Progenitor cell of endocrine pancreas (in vitro differentiated cells): ENCODE measurements around the gene GLP2R. TPM values are rescaled to one million over a fixed set of nuclear protein-coding genes. Genes with fewer than 3 reads are reported as not detected.

Experiments
- DNase-seq: peaks from one replicate; pipeline ENCODE4 v3.0.0; 2021; ENCODE audit warnings: low spot score; ENCODE audit not compliant: unreplicated experiment
- H3K27ac Mint-ChIP-seq: 2 replicates; pipeline ENCODE4 v1.8.0; 2021; ENCODE audit warnings: mild to moderate bottlenecking, moderate library complexity, mixed read lengths
- H3K27me3 Mint-ChIP-seq: 2 replicates; pipeline ENCODE4 v1.8.0; 2021; ENCODE audit warnings: mixed read lengths
- H3K36me3 Mint-ChIP-seq: 2 replicates; pipeline ENCODE4 v1.8.0; 2022; ENCODE audit warnings: mixed read lengths; ENCODE audit not compliant: insufficient read depth
- H3K4me1 Mint-ChIP-seq: 2 replicates; pipeline ENCODE4 v1.8.0; 2021; ENCODE audit warnings: low read depth, mixed read lengths
- H3K4me3 Mint-ChIP-seq: 2 replicates; pipeline ENCODE4 v1.8.0; 2021; ENCODE audit warnings: low read depth, mild to moderate bottlenecking, moderate library complexity, mixed read lengths
- H3K9me3 Mint-ChIP-seq: 2 replicates; pipeline ENCODE4 v1.8.0; 2021; ENCODE audit warnings: low read depth, mixed read lengths
- total RNA-seq: library from RNA; stranded (reverse); gene quantifications from 2 replicates; pipeline ENCODE4 v1.2.1, GENCODE V29; 2021
- TF ChIP-seq, protein P1 (sequence below): fragments of 200-600 bp; sonication (generic); IDR thresholded peaks from one replicate; pipeline ENCODE4 v1.5.0; 2021; ENCODE audit warnings: antibody characterized with exemption, mild to moderate bottlenecking; ENCODE audit not compliant: unreplicated experiment

GLP2R gene
- total RNA-seq, 1 donor from 2014 or later: not detected

DNA sequence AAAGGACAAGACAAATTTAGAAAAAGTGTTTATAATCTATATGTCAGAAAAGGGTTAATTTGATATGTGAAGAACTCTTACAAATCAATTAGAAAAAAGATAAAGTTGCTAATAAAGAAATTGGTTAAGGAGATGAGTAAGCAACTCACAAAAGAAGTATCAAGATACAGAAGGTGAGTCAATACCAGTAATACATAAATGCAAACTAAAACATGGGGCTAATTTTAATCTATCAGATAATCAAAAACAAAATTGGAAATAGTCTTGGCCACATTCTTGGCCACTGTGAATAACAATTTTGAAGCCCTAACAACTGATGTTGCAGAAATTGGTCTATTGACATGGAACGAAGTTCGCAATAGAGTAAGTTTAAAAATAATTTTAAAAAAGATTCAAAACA is 41.2 kb upstream of the GLP2R start:
- peaks cover 21% of the 10 kb centered on the region for H3K27me3 Mint-ChIP-seq
- H3K36me3 Mint-ChIP-seq: no peaks in the 10 kb centered on the region
- TF ChIP-seq, protein P1, sequence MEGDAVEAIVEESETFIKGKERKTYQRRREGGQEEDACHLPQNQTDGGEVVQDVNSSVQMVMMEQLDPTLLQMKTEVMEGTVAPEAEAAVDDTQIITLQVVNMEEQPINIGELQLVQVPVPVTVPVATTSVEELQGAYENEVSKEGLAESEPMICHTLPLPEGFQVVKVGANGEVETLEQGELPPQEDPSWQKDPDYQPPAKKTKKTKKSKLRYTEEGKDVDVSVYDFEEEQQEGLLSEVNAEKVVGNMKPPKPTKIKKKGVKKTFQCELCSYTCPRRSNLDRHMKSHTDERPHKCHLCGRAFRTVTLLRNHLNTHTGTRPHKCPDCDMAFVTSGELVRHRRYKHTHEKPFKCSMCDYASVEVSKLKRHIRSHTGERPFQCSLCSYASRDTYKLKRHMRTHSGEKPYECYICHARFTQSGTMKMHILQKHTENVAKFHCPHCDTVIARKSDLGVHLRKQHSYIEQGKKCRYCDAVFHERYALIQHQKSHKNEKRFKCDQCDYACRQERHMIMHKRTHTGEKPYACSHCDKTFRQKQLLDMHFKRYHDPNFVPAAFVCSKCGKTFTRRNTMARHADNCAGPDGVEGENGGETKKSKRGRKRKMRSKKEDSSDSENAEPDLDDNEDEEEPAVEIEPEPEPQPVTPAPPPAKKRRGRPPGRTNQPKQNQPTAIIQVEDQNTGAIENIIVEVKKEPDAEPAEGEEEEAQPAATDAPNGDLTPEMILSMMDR: no peak
- H3K9me3 Mint-ChIP-seq: no peaks in the 10 kb centered on the region
- H3K4me3 Mint-ChIP-seq: no peak overlapping the region
- DNase-seq: no peak
- no peak overlapping the region for H3K27ac Mint-ChIP-seq
- no peaks in the 10 kb centered on the region for H3K4me1 Mint-ChIP-seq

DNA sequence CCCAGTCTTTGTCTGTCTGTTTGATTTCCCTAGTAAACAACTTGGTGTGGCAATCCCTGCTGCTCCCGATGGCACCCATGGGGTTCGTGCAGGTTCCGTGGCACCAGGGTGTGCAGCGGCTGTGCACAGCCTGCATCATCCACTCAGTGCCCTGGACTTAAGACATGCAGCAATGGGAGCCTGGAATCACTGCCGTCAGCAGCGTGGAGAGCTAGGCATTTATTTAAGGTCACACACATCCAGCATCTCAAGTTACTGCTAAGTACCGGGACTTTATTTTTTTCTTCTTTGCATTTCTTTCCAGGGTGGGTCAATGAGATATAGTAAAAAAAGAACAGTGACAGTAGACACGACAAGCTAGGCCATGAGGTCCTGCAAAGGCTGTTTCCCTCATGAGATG is 37.1 kb upstream of the GLP2R start:
- Mint-ChIP-seq H3K4me1 (no peaks in the 10 kb centered on the region), H3K36me3 (no peaks in the 10 kb centered on the region), H3K9me3 (no peaks in the 10 kb centered on the region)

DNA sequence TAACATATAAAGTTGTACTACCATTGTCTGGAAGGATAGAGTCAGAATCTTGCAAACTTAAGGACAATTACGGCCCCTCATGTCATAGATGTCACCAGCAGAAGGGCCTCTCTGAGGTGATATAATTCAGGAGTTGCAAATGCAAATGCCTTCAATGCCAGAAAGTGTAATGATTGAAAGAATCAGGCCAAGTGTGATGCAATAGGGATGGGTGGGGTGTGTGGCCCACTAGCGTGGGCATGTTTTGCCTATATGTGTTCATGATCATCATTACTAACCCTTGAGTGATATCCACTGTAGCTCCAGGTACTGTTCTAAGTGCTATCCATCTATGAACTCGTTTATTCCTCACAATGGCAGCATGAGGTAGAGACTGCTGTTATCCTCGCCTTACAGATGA is 35.4 kb upstream of the GLP2R start:
- TF ChIP-seq, protein P1: no peak
- Mint-ChIP-seq H3K4me3 (no peak overlapping the region), H3K36me3 (no peaks in the 10 kb centered on the region), H3K27ac (no peak overlapping the region), H3K9me3 (no peaks in the 10 kb centered on the region), H3K27me3 (peaks cover 9% of the 10 kb centered on the region), H3K4me1 (no peaks in the 10 kb centered on the region)
- no peak for DNase-seq

More for the DNA sequence above, 37.1 kb upstream of the GLP2R start:
- DNase-seq: no peak
- Mint-ChIP-seq H3K27me3 (peaks cover 10% of the 10 kb centered on the region), H3K4me3 (no peak overlapping the region), H3K27ac (no peak overlapping the region)
- TF ChIP-seq, protein P1: no peak

DNA sequence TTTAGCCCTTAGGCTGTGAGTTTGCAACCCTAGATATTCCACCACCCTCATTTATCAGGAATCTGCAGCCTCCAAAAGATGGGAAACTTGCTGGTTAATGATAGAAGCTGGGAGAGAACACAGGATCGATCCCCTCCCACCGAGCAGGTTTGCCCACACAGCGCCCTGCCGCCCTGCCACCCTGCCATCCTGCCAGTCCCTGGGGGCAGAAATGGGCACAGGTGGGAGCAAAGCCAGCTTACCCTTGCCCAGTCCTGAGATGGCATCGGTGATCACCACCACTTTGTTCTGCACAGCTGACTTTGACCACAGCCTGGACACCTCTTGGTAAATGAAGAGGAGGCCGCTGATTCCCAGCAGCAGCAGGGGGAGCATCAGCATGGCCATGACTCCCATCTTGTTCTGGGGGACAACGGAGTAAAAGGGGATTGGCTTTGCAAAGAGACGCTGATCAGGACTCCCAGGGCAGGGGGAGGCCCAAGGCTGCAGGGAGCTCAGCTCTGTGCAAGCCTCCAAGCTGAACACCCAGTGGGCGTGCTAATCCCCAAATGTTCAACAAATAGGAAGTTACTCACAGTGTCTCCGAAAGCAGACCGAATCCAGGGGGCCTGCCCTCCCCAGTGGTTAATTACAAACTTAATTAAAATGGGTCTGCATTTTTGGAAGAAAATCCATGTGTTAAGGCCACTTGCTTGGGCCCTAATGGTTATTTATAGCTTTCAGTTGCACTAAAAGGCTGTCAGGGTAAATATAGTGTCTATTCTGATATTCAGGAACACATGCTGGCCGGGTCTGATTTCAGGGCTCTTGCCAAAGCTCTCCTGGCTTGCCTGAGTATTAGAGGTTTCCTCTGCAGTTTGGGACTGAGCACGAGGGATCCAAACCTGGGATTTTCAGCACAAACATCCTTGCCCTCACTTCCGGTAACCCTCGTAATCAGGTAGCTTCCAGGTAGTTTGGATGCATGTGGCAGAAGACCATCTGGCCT is 34.5 kb upstream of the GLP2R start, which contains the start of gene DHRS7C:
TSS of gene DHRS7C (minus strand) at position 704 of the 988 bp plus-strand sequence. CDS start at position 396, 308 bp downstream.
- H3K27ac Mint-ChIP-seq: no peak within 1 kb of the TSS
- DNase-seq: no peak
- H3K4me3 Mint-ChIP-seq: no peak within 1 kb of the TSS

DNA sequence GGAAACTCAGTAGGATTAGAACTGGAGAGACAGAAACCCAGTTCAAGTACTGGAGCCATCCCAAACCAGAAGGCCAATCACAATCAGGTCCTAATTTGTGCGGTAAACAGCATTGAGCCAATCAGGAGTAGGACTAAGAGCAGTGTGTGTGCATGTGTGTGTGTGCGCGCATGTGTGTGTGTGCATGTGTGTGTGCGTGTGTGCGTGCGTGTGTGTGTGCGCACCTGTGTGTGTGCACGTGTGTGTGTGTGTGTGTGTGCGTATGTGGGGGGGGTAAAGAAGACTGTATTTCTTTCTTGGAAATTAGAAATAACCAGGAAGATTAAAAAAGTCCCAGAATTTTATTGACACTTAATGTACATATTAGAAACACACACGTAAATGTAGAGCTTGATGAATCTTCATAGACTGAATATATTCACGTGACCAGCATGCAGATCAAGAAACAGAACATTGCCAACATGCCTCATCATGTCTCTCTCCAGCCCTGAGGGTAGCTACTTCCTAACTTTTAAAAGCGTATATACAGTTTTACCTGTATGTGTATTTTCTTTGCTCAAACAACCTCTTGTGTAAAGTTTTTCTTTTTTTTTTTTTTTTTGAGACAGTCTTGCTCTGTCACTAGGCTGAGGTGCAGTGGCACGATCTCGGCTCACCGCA is 33.4 kb upstream of the GLP2R start:
- no peak overlapping the region for H3K4me3 Mint-ChIP-seq
- no peaks in the 10 kb centered on the region for H3K9me3 Mint-ChIP-seq
- TF ChIP-seq, protein P1: no peak
- H3K27ac Mint-ChIP-seq: no peak overlapping the region
- no peak for DNase-seq
- peaks cover 19% of the 10 kb centered on the region for H3K27me3 Mint-ChIP-seq
- H3K4me1 Mint-ChIP-seq: no peaks in the 10 kb centered on the region
- no peaks in the 10 kb centered on the region for H3K36me3 Mint-ChIP-seq

More for the DNA sequence above, 34.5 kb upstream of the GLP2R start, which contains the start of gene DHRS7C:
- Mint-ChIP-seq H3K4me1 (no peaks in the 10 kb centered on the region), H3K27me3 (peaks cover 15% of the 10 kb centered on the region), H3K36me3 (no peaks in the 10 kb centered on the region), H3K9me3 (no peaks in the 10 kb centered on the region)
- TF ChIP-seq, protein P1: no peak
